Measurements from ENCODE around the gene FARS2. TPM values are rescaled to one million over a fixed set of nuclear protein-coding genes. Genes with fewer than 3 reads are reported as not detected.

FARS2 gene
- total and polyA plus RNA-seq, 2 donors (not counting 1 experiment from before 2014, with no cell fraction given): 33.0 to 35.5 TPM

DNA sequence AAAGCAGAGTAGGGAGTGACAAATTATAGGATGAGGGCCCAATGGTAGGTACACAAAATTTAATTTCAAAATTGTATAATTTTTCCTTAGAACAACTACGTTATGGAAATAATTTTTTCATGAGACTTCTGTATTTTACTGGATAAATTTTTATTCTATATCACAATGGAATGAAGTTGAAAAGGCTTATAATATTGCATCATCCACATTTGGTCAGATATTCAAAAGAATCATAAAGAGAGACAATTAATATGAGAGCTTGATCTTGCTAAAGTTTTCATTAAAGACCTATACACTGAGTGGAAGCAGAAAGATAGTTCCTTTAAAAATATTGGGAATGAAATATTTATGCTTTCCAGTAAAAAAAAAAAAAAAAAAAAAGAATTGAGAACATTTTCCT, 242.8 kb downstream of the FARS2 start:
- CTCF ChIA-PET: interaction anchor here (1.4 kb wide), 1 partner anchor 388 kb away, joined by 4 read pairs; no protein-coding TSS in a partner anchor
- H3K27ac Mint-ChIP-seq: no peak overlapping the region

DNA sequence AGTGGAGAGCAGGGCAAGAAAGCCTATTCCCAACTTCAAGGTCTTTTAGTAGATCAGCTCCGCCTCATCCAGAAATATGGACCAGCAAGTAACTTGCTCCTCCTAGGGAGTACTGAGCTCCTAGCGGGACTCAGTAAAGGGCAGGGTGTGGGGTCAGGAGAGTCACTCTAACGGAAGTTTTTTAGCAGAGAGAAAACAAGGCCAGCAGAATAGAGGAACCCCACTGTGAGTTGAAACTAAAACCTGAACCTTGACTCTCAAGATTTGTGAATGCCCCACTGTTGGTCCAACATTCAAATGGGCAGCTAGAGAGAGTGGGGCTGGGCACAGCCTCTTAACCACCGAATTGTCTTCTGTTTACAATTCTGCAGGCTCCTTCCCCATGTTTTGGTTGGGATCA, 244.8 kb downstream of the FARS2 start:
- Mint-ChIP-seq H3K27me3 (no peaks in the 10 kb centered on the region), H3K4me1 (peaks cover 38% of the 10 kb centered on the region), H3K9me3 (ENCODE audit: insufficient read depth) (no peaks in the 10 kb centered on the region), H3K27ac (peak overlapping the region; percentile 89), H3K4me3 (peak overlapping the region; percentile 76)
- DNase-seq (peak; percentile 36), ATAC-seq (ENCODE audit: low read depth) (peak; percentile 39)
- peak overlapping the region; percentile 33 to 89 for H3K27ac ChIP-seq (ENCODE audit: low read length in 2 of 2)
- H3K27me3 ChIP-seq (replicated peaks in 1 of 4; ENCODE audit: control extremely low read depth in 1 of 4, control insufficient read depth in 3 of 4, insufficient read depth in 4 of 4, low read length in 3 of 4): no peaks in the 10 kb centered on the region
- WGBS (ENCODE audit: insufficient coverage): 55% methylated on average over 4 of the region's 4 CpGs
- no peak for TF ChIP-seq EZH2 (IDR thresholded peaks at IDR 0.05; ENCODE audit: borderline replicate concordance, insufficient read depth, low read depth, low read length, poor library complexity, severe bottlenecking)
- TF ChIP-seq, protein P1, sequence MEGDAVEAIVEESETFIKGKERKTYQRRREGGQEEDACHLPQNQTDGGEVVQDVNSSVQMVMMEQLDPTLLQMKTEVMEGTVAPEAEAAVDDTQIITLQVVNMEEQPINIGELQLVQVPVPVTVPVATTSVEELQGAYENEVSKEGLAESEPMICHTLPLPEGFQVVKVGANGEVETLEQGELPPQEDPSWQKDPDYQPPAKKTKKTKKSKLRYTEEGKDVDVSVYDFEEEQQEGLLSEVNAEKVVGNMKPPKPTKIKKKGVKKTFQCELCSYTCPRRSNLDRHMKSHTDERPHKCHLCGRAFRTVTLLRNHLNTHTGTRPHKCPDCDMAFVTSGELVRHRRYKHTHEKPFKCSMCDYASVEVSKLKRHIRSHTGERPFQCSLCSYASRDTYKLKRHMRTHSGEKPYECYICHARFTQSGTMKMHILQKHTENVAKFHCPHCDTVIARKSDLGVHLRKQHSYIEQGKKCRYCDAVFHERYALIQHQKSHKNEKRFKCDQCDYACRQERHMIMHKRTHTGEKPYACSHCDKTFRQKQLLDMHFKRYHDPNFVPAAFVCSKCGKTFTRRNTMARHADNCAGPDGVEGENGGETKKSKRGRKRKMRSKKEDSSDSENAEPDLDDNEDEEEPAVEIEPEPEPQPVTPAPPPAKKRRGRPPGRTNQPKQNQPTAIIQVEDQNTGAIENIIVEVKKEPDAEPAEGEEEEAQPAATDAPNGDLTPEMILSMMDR (IDR thresholded peaks at IDR 0.05): no peak
- H3K4me3 ChIP-seq (ENCODE audit: control extremely low read depth in 1 of 5, extremely low read depth in 1 of 5, insufficient read depth in 1 of 5, low read depth in 2 of 5, low read length in 4 of 5): peak overlapping the region in 2 of 5 experiments; percentile 33 to 55
- H2AFZ ChIP-seq (ENCODE audit: insufficient read depth, low read depth, low read length, poor library complexity, severe bottlenecking): peak overlapping the region; percentile 64
- H3K9me3 ChIP-seq (ENCODE audit: control extremely low read depth in 1 of 3, control insufficient read depth in 2 of 3, insufficient read depth in 1 of 3, low read length in 2 of 3): no peaks in the 10 kb centered on the region
- peak overlapping the region; percentile 72 for H3K4me2 ChIP-seq (replicated peaks; ENCODE audit: low read depth, low read length, poor library complexity, severe bottlenecking)
- H3K79me2 ChIP-seq (ENCODE audit: control insufficient read depth, insufficient read depth, low read length): no peaks in the 10 kb centered on the region
- no peaks in the 10 kb centered on the region for H3K36me3 ChIP-seq (replicated peaks in 1 of 2; ENCODE audit: control extremely low read depth in 1 of 2, control insufficient read depth in 1 of 2, extremely low read depth in 1 of 2, insufficient read depth in 2 of 2, low read length in 1 of 2)
- H4K20me1 ChIP-seq (ENCODE audit: control insufficient read depth, insufficient read depth, low read length, poor library complexity, severe bottlenecking): no peaks in the 10 kb centered on the region
- ChIA-PET CTCF (interaction anchor here (2.2 kb wide), 1 partner anchor 35 kb away, joined by 12 read pairs; no protein-coding TSS in a partner anchor), POLR2A (interaction anchor here (0.7 kb wide), 1 partner anchor 386 kb away, joined by 9 read pairs; no protein-coding TSS in a partner anchor)
- intact Hi-C loops (cut with micrococcal nuclease): loop anchor here (2.0 kb wide), 1 partner anchor 219 kb away; no protein-coding TSS in a partner anchor
- H3K4me1 ChIP-seq (ENCODE audit: control insufficient read depth in 2 of 2, insufficient read depth in 2 of 2, low read length in 2 of 2): peaks cover 29 to 31% of the 10 kb centered on the region in 2 donors
- peak overlapping the region; percentile 63 for H3K9ac ChIP-seq (ENCODE audit: low read length)

More for the DNA sequence above, 242.8 kb downstream of the FARS2 start:
- no peaks in the 10 kb centered on the region for H3K79me2 ChIP-seq (ENCODE audit: control insufficient read depth, insufficient read depth, low read length)
- H3K9me3 ChIP-seq (ENCODE audit: control extremely low read depth in 1 of 3, control insufficient read depth in 2 of 3, insufficient read depth in 1 of 3, low read length in 2 of 3): no peaks in the 10 kb centered on the region
- no peak for TF ChIP-seq EZH2 (IDR thresholded peaks at IDR 0.05; ENCODE audit: borderline replicate concordance, insufficient read depth, low read depth, low read length, poor library complexity, severe bottlenecking)
- TF ChIP-seq, protein P1 (IDR thresholded peaks at IDR 0.05): no peak
- H3K4me3 ChIP-seq (ENCODE audit: control extremely low read depth in 1 of 5, extremely low read depth in 1 of 5, insufficient read depth in 1 of 5, low read depth in 2 of 5, low read length in 4 of 5): no peak overlapping the region
- no peaks in the 10 kb centered on the region for H3K27me3 ChIP-seq (replicated peaks in 1 of 4; ENCODE audit: control extremely low read depth in 1 of 4, control insufficient read depth in 3 of 4, insufficient read depth in 4 of 4, low read length in 3 of 4)
- no peak overlapping the region for H2AFZ ChIP-seq (ENCODE audit: insufficient read depth, low read depth, low read length, poor library complexity, severe bottlenecking)
- H3K4me1 ChIP-seq (ENCODE audit: control insufficient read depth in 2 of 2, insufficient read depth in 2 of 2, low read length in 2 of 2): peaks cover 29 to 31% of the 10 kb centered on the region in 2 donors
- H3K27ac ChIP-seq (ENCODE audit: low read length in 2 of 2): no peak overlapping the region
- no peak for ATAC-seq (ENCODE audit: low read depth)
- Mint-ChIP-seq H3K27me3 (no peaks in the 10 kb centered on the region), H3K4me3 (no peak overlapping the region), H3K9me3 (ENCODE audit: insufficient read depth) (no peaks in the 10 kb centered on the region), H3K4me1 (peaks cover 37% of the 10 kb centered on the region)
- no peak for DNase-seq
- no CpG with 5 or more reads among the region's 1 CpG for WGBS (ENCODE audit: insufficient coverage)
- no peak overlapping the region for H3K9ac ChIP-seq (ENCODE audit: low read length)
- POLR2A ChIA-PET: no interaction called here
- H3K4me2 ChIP-seq (replicated peaks; ENCODE audit: low read depth, low read length, poor library complexity, severe bottlenecking): no peak overlapping the region
- intact Hi-C loops (cut with micrococcal nuclease): no loop called here
- H4K20me1 ChIP-seq (ENCODE audit: control insufficient read depth, insufficient read depth, low read length, poor library complexity, severe bottlenecking): no peaks in the 10 kb centered on the region
- H3K36me3 ChIP-seq (replicated peaks in 1 of 2; ENCODE audit: control extremely low read depth in 1 of 2, control insufficient read depth in 1 of 2, extremely low read depth in 1 of 2, insufficient read depth in 2 of 2, low read length in 1 of 2): no peaks in the 10 kb centered on the region
